ENCODE results near the gene EML5.

The EML5 gene

DNA sequence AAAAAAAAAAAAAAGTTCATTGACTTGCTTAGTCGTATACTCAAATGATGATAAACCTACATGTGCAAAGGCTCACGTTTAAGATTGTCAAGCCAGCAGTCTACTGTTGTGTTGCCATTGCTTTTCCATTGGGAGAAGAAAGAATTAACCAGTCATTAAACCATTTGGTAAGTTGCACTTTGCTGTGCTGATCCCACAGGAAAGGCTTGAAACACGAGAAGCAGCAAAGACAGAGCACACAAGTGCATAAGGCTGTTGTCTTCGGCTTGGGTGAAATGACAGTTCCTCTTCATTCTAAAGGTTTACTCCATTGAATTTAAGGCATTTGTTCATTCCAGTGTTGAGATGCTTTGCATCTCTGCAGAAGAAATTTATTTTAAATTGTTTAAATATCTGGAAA, 179.8 kb downstream of the EML5 start:
- DNase-seq: no peak

DNA sequence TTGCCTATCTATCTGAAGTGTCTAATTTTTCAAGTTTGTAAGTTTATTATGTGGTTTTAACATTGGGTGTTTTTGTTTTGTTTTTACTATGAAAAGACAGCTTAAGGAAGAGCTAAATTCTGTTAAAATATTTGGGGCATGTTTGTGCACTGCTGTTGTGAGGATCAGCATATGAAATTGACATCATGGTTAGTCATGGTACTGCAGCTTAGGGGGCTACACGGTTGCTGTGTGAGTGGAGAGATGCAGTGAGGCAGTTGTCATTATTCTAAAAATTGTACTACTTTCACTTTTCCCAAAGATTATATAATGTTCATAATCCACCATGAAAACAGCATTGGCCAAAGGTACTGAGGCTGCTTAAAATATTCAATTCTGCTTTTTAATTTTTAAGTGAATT, 180.9 kb downstream of the EML5 start:
- DNase-seq: no peak

GRCh38 chr14:88607829-88608228, 184.9 kb downstream of the EML5 start:
- no peak for DNase-seq

DNA sequence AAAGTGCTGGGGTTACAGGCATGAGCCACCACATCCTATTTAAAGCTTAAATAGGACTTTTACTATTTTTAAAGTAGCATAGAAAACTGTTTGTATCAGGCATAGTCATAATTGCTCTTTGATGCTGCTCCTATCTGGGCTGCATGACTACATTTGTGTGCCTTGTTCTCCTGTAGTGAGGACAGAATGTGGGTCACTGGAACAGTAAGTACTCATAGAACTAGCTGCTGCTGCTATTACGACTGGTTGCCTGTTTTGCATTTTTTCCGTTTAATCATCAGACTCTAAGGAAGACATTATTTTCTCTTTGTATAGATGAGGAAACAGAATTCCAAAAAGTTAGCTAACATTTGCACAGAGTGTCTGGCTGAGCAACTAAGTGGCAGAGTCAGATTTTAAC, 187.2 kb downstream of the EML5 start:
- DNase-seq: no peak

DNA sequence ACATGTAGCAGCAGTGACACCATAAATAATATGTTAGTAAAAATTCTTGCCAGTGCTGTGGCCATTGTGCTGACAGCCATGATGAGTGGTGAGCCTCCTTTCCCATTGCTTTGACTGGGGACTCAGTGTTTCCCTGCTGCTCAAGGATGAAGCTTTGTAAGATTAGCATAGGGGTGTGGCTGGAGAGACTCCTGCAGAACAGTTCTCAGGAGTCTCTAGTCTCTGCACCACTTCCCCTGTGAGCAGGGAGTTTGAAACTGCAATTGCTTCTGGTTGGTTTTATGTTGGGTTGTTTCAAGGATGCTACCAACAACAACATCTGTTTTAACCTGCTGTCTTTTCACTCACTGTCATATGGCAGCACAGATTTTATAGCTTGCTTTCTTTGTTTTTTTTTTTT, 188.5 kb downstream of the EML5 start:
- no peak for DNase-seq

DNA sequence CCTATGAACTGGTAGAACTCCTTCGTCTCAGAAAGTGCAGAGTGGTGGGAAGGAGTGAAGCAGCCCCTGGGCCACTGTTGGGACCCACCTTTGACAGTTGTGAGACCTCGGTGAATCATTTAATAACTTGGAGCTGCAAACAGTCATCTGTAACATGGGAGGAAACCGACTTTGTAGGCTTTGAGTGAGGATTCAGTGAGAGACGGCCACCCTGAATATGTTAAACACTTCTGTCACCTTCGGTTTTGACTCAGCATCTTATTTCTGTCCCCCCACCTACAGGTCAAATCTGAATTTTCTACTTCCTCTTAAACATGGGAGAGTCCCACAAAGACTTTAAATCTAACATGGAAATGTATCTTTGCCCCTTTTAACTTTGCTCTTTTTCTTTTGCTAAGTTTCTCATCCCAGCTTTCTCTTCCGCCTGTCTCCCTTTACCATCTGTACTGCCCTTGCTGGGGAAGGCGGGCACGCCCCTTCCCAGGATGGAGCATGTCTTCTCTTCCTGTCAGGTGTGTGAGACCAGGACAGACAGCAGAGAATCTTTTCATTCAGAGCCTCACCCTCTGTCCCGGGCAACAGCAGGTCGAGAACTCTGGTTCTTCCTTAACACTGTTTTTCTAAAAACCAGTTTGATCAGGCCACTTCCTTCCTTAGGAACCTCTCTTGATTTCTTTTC, 192.9 kb downstream of the EML5 start:
- no peak for DNase-seq

- DNase-seq: no peak
These were observed 193.4 kb downstream of the EML5 start for GRCh38 chr14:88599326-88599725.

DNA sequence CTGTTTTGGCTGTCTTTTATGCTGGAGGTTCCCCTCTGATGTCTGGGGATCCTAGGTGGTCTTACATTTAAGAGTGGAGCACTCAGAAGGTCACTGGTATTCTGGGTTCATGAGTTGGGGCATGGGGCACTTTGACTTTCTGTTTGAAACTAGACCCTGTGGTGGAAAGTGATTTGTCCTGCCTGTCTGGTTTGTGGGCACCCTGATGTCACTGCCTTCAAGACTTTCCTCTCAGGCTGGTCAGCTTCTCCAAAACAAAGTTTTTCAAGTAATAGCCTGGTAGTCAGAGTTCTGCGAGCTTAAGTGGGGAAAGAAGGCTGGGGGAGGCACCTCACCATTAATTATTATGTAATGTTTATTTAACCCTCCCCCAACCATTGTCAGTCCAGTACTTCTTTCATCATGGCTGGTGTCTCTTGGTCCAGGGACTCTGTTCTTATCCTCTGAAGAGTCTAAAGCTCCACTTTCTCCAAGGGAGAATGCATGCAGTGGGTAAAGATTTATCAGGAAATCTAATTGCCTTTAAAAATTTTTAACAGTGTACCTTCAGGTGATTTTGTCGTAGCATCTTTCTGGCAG, 194.6 kb downstream of the EML5 start:
- no peak for DNase-seq

GRCh38 chr14:88597601-88598000, 195.2 kb downstream of the EML5 start:
- DNase-seq: no peak

- DNase-seq: no peak
These were observed 195.7 kb downstream of the EML5 start for GRCh38 chr14:88597038-88597437.

GRCh38 chr14:88592031-88592430, 200.7 kb downstream of the EML5 start:
- no peak for DNase-seq

GRCh38 chr14:88590173-88590572, 202.6 kb downstream of the EML5 start:
- DNase-seq: no peak

DNA sequence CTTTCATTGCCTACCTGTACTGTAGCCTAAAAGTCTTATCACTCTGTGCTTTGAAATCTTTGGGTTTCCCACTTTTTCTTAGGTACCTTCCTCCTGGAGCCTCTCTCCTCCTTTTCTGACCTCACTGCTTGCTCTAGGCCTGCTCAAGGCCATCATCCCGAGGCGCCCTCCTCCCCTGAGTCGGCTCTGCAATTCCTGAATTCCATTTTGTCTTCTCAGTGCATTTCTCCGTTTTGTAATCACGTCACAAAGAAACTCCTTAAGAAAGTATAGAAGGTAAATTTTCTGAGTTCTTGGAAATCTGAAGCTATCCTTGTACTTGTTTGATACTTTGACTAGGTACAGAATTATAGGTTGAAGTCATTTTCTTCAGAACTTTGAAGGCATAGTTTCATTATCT, 204.7 kb downstream of the EML5 start:
- no peak for DNase-seq

DNA sequence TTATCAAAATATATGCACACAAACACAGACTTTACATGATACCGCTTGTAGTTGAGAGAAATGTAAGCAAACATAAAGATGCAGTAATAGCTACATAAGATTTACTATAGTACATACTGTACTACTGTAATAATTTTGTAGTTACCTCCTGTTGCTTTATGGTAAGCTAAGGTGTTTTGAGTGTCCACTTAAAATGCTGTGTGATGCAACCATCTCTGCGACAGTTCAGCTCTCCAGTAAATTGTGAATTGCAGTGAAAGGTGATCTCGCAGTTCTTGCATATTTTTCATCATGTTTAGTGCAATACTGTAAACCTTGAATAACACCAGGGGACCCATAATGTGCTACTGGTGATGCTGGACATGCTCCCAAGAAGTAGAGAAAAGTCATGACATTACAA, 208.3 kb downstream of the EML5 start:
- no peak for DNase-seq

DNA sequence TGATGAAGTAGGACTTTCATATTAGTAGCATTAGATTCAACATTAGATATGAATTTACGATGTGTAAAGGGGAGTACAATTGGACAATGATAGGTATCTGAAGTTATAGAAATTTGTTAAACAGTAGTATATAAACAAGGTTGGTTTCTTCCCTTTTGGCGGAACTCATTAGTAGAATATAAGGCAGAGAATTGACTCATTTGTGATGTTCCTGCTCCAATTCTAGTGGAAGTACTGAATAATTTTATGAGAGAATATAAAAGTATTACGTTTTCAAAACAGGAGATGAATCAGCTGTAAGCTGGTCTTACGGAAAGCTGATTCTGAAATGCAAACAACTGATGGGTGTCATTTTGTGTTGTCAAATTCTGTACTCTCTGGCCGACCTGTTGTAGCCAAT, 216.5 kb downstream of the EML5 start:
- DNase-seq: no peak

DNA sequence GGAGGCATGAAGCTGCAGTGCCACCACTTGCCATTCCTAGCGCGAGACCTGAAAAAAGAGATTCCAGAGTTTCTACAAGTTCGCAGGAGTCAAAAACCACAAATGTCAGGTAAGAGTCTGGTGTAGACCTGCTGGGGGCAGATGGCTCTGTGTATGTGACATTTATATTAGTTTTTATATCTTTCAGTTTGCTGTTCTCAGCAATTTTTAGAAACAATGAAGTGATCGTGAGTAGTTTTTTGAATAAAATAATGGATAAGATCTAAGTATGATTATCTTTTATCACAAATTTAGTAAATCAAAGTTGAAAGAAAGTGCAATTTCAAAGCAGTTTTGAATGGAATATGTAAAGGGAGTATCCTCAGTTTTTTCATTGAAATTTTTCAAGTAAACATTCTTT, 220.6 kb downstream of the EML5 start:
- DNase-seq: no peak

- no peak for DNase-seq
These were observed 224.6 kb downstream of the EML5 start for GRCh38 chr14:88568196-88568595.

DNA sequence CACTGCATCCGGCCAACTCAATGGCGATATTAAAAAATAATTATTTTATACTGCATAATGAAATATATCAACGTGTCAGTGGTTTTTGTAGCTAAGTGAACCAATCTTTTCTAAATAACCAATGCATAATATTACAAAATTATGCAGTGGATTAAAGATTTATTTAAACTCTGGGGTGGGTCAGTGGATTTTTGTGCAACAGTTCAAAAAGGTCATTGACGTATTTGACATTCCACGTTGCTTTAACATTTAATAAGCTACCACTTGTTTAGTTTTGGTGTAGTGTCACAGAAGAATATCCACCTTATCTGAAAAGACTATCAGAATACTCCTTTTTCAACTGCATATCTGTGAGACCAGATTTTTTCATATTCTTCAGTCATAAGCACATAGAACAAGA, 227.3 kb downstream of the EML5 start:
- DNase-seq: no peak

DNA sequence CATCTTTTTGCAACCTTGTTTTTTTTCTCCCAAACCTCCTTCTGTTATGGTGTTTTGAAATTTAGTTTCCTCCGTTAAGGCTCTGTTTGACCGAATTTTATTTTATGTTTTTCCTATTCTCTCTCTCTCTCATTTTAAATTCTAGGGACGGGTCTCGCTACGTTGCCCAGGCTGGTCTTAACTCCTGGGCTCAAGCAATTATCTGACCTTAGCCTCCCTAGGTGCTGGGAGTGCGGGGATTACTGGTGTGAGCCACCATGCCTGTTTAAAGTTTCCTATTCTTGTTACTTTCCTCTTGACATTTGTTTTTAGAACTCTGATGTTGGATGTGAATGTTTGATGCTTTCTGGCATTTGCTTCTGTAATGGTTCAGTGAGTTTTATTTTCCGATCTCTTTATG, 228.9 kb downstream of the EML5 start:
- DNase-seq: no peak

GRCh38 chr14:88562831-88563686, 229.7 kb downstream of the EML5 start, which contains the start of gene ZC3H14:
ZC3H14 (plus strand) TSS chr14:88563037; CDS start chr14:88563134, 97 bp downstream.
- DNase-seq: peak; percentile 89

GRCh38 chr14:88562532-88562830, 230.3 kb downstream of the EML5 start:
- DNase-seq: no peak
